Measurements from ENCODE around the gene PHACTR4.
"Not testable (repeated sequence)": the region's sequence is repeated elsewhere in the genome, so short reads cannot be mapped to it uniquely, and the experiment has no call there.

Gene PHACTR4

DNA sequence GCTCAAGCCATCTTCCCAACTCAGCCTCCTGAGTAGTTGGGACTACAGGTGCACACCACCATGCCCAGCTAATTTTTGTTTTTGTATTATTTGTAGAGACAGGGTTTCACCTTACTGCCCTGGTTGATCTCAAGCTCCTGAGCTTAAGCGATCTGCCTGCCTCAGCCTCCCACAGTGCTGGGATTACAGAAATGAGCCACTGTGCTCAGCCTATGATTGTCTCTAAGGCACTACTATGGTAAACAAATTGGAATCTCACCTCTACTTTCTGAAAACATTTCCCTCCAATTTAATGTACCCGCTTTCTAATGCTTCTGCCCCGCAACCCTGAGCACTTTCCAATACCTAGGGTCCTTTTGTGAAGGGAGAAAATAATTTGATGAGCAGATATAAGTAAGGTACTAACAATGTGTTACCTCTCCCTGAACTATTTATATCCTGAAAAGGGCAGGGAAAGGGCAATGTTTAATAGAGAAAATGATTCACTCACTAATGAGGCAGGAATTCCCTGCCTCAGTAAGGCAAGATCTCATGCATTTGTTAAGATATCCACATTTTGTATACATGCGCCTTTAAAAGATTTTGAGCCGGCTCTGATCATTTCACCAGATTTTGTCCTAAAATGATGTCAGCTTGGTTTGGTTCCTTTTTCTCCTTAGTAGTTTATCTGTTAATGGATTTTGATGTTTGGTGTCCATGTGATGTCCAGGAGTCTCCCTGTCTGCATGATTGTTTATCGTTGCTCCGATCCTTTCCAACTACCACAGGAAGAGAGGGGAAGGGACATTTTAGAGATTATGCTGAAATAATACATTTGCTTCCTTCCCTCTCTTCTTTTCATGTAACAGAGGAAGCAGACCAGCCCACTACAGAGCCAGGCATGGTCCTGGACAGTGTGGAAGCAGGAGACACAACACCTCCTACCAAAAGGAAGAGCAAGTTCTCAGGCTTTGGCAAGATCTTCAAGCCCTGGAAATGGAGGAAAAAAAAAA lies 89.0 kb downstream of the PHACTR4 start:
- Histone ChIP-seq H3K4me1 (ENCODE audit: control insufficient read depth, insufficient read depth, low read length) (peaks cover 4% of the 10 kb centered on the region), H3K4me3 (ENCODE audit: low read length) (no peak overlapping the region), H3K9me3 (ENCODE audit: control insufficient read depth, low read length) (no peaks in the 10 kb centered on the region), H3K9ac (ENCODE audit: low read length) (no peak overlapping the region), H3K36me3 (ENCODE audit: control insufficient read depth, insufficient read depth, low read length, severe bottlenecking) (peaks cover 2% of the 10 kb centered on the region), H3K27me3 (replicated peaks; ENCODE audit: control insufficient read depth, insufficient read depth, low read length) (no peaks in the 10 kb centered on the region)
- no peak for DNase-seq (ENCODE audit: low read depth)

GRCh38 chr1:28466226-28466778 lies 96.8 kb downstream of the PHACTR4 start:
- no peak overlapping the region for H3K9ac ChIP-seq (ENCODE audit: low read length)
- peaks cover 22% of the 10 kb centered on the region for H3K36me3 ChIP-seq (ENCODE audit: control insufficient read depth, insufficient read depth, low read length, severe bottlenecking)
- H3K9me3 ChIP-seq (ENCODE audit: control insufficient read depth, low read length), result no peaks in the 10 kb centered on the region
- H3K27me3 ChIP-seq (replicated peaks; ENCODE audit: control insufficient read depth, insufficient read depth, low read length), result no peaks in the 10 kb centered on the region
- no peak for DNase-seq (ENCODE audit: low read depth)
- no peak overlapping the region for H3K4me3 ChIP-seq (ENCODE audit: low read length)
- no peaks in the 10 kb centered on the region for H3K4me1 ChIP-seq (ENCODE audit: control insufficient read depth, insufficient read depth, low read length)

DNA sequence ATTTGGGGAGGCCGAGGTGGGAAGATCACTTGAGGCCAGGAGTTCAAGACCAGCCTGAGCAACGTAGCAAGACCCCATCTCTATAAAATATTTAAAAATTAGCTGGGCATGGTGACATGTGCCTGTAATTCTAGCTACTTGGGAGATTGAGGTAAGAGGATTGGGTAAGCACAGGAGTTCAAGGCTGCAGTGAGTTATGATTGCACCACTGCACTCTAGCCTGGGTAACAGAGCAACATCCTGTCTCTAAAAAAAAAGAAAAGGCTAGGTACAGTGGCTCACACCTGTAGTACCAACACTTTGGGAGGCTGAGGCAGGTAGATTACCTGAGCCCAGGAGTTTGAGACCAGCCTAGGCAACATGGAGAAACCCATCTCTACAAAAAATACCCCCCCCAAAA lies 100.6 kb downstream of the PHACTR4 start:
- Histone ChIP-seq H3K36me3 (ENCODE audit: control insufficient read depth, insufficient read depth, low read length, severe bottlenecking) (peaks cover 24% of the 10 kb centered on the region), H3K9ac (ENCODE audit: low read length) (no peak overlapping the region), H3K27me3 (replicated peaks; ENCODE audit: control insufficient read depth, insufficient read depth, low read length) (no peaks in the 10 kb centered on the region), H3K4me3 (ENCODE audit: low read length) (no peak overlapping the region), H3K9me3 (ENCODE audit: control insufficient read depth, low read length) (no peaks in the 10 kb centered on the region), H3K4me1 (ENCODE audit: control insufficient read depth, insufficient read depth, low read length) (no peaks in the 10 kb centered on the region)
- DNase-seq (ENCODE audit: low read depth), result no peak

DNA sequence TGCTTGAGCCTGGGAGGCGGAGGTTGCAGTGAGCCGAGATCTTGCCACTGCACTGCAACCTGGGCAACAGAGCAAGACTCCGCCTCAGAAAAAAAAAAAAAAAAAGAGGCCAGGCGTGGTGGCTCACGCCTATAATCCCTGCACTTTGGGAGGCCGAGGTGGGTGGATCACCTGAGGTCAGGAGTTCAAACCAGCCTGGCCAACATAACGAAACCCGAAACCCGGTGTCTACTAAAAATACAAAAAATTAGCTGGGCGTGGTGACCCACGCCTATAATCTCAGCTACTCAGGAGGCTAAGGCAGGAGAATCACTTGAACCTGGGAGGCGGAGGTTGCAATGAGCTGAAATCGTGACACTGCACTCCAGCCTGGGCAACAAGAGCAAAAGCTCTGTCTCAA lies 110.0 kb downstream of the PHACTR4 start:
- not testable (repeated sequence) for H3K4me3 ChIP-seq (ENCODE audit: low read length); DNase-seq (ENCODE audit: low read depth); H3K4me1 ChIP-seq (ENCODE audit: control insufficient read depth, insufficient read depth, low read length); H3K27me3 ChIP-seq (replicated peaks; ENCODE audit: control insufficient read depth, insufficient read depth, low read length); H3K9me3 ChIP-seq (ENCODE audit: control insufficient read depth, low read length); H3K9ac ChIP-seq (ENCODE audit: low read length)
- peaks cover 28% of the 10 kb centered on the region for H3K36me3 ChIP-seq (ENCODE audit: control insufficient read depth, insufficient read depth, low read length, severe bottlenecking)

DNA sequence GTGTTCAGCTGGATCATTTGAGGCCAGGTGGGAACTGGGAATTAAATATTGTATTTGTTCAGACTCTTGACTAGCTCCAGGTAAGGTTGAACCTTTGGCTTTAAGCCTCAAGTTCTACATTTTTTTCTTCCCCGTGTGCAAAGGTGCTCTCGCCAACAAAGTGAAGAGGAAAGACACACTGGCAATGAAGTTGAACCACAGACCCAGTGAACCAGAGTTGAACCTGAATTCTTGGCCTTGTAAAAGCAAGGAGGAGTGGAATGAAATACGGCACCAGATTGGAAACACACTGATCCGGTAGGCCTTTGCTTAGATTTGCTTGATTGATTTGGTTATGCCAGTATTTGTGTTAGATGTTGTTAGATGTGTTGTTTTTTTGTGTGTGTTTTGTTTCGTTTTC lies 110.8 kb downstream of the PHACTR4 start:
- no peaks in the 10 kb centered on the region for H3K27me3 ChIP-seq (replicated peaks; ENCODE audit: control insufficient read depth, insufficient read depth, low read length)
- DNase-seq (ENCODE audit: low read depth), result no peak
- no peak overlapping the region for H3K4me3 ChIP-seq (ENCODE audit: low read length)
- no peaks in the 10 kb centered on the region for H3K9me3 ChIP-seq (ENCODE audit: control insufficient read depth, low read length)
- H3K4me1 ChIP-seq (ENCODE audit: control insufficient read depth, insufficient read depth, low read length), result no peaks in the 10 kb centered on the region
- H3K36me3 ChIP-seq (ENCODE audit: control insufficient read depth, insufficient read depth, low read length, severe bottlenecking), result peaks cover 32% of the 10 kb centered on the region
- no peak overlapping the region for H3K9ac ChIP-seq (ENCODE audit: low read length)

GRCh38 chr1:28482138-28482537 lies 112.6 kb downstream of the PHACTR4 start:
- DNase-seq (ENCODE audit: low read depth), result no peak
- Histone ChIP-seq H3K9ac (ENCODE audit: low read length) (no peak overlapping the region), H3K27me3 (replicated peaks; ENCODE audit: control insufficient read depth, insufficient read depth, low read length) (no peaks in the 10 kb centered on the region), H3K4me3 (ENCODE audit: low read length) (no peak overlapping the region), H3K9me3 (ENCODE audit: control insufficient read depth, low read length) (no peaks in the 10 kb centered on the region), H3K36me3 (ENCODE audit: control insufficient read depth, insufficient read depth, low read length, severe bottlenecking) (peaks cover 32% of the 10 kb centered on the region), H3K4me1 (ENCODE audit: control insufficient read depth, insufficient read depth, low read length) (no peaks in the 10 kb centered on the region)

DNA sequence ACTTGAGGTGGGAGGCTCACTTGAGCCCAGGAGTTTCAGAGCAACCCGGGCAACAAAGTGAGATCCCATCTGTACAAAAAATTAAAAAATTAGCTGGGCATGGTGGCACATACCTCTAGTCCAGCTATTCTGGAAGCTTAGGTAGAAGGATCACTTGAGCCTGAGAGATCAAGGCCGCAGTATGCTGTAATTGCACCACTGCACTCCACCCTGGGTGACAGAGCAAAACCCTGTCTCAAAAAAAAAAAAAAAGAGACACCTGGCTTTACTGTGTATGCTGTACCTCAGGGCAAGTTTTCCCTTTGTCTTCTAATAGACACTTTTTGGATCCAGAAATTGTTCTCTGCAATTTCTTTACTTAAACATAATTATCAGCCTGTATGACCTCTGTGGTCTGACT lies 113.2 kb downstream of the PHACTR4 start:
- no peak overlapping the region for H3K4me3 ChIP-seq (ENCODE audit: low read length)
- peaks cover 32% of the 10 kb centered on the region for H3K36me3 ChIP-seq (ENCODE audit: control insufficient read depth, insufficient read depth, low read length, severe bottlenecking)
- DNase-seq (ENCODE audit: low read depth), result no peak
- H3K4me1 ChIP-seq (ENCODE audit: control insufficient read depth, insufficient read depth, low read length), result no peaks in the 10 kb centered on the region
- no peaks in the 10 kb centered on the region for H3K27me3 ChIP-seq (replicated peaks; ENCODE audit: control insufficient read depth, insufficient read depth, low read length)
- H3K9ac ChIP-seq (ENCODE audit: low read length), result no peak overlapping the region
- H3K9me3 ChIP-seq (ENCODE audit: control insufficient read depth, low read length), result no peaks in the 10 kb centered on the region

- Histone ChIP-seq H3K9ac (ENCODE audit: low read length) (no peak overlapping the region), H3K4me1 (ENCODE audit: control insufficient read depth, insufficient read depth, low read length) (no peaks in the 10 kb centered on the region), H3K27me3 (replicated peaks; ENCODE audit: control insufficient read depth, insufficient read depth, low read length) (no peaks in the 10 kb centered on the region), H3K9me3 (ENCODE audit: control insufficient read depth, low read length) (no peaks in the 10 kb centered on the region), H3K36me3 (ENCODE audit: control insufficient read depth, insufficient read depth, low read length, severe bottlenecking) (peaks cover 42% of the 10 kb centered on the region), H3K4me3 (ENCODE audit: low read length) (no peak overlapping the region)
- no peak for DNase-seq (ENCODE audit: low read depth)
These were observed 125.2 kb downstream of the PHACTR4 start for GRCh38 chr1:28494737-28495136.

DNA sequence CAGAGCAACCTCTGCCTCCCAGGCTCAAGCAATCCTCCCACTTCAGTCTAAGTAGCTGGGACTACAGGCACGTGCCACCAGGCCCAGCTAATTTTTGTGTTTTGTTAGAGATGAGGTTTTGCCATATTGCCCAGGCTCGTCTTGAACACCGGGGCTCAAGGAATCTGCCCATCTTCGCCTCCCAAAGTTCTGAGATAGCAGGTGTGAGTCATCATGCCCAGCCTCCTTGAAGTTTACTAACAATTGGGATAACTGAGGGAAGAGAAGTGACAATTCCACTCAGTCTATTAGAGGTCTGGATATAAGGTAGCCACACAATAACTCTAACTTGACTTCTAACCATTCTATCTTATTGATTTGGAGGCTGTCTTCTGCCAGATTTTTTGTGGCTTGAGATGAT lies 130.0 kb downstream of the PHACTR4 start:
- no peak overlapping the region for H3K4me3 ChIP-seq (ENCODE audit: low read length)
- DNase-seq (ENCODE audit: low read depth), result no peak
- H3K9me3 ChIP-seq (ENCODE audit: control insufficient read depth, low read length), result no peaks in the 10 kb centered on the region
- peaks cover 15% of the 10 kb centered on the region for H3K36me3 ChIP-seq (ENCODE audit: control insufficient read depth, insufficient read depth, low read length, severe bottlenecking)
- H3K4me1 ChIP-seq (ENCODE audit: control insufficient read depth, insufficient read depth, low read length), result no peaks in the 10 kb centered on the region
- no peak overlapping the region for H3K9ac ChIP-seq (ENCODE audit: low read length)
- no peaks in the 10 kb centered on the region for H3K27me3 ChIP-seq (replicated peaks; ENCODE audit: control insufficient read depth, insufficient read depth, low read length)

- Histone ChIP-seq H3K9ac (ENCODE audit: low read length) (no peak overlapping the region), H3K36me3 (ENCODE audit: control insufficient read depth, insufficient read depth, low read length, severe bottlenecking) (peaks cover 8% of the 10 kb centered on the region), H3K9me3 (ENCODE audit: control insufficient read depth, low read length) (no peaks in the 10 kb centered on the region), H3K4me3 (ENCODE audit: low read length) (no peak overlapping the region), H3K27me3 (replicated peaks; ENCODE audit: control insufficient read depth, insufficient read depth, low read length) (no peaks in the 10 kb centered on the region), H3K4me1 (ENCODE audit: control insufficient read depth, insufficient read depth, low read length) (no peaks in the 10 kb centered on the region)
- DNase-seq (ENCODE audit: low read depth), result no peak
These were observed 132.4 kb downstream of the PHACTR4 start for GRCh38 chr1:28501925-28502324.

- Histone ChIP-seq H3K4me3 (ENCODE audit: low read length) (no peak overlapping the region), H3K4me1 (ENCODE audit: control insufficient read depth, insufficient read depth, low read length) (peaks cover 4% of the 10 kb centered on the region), H3K36me3 (ENCODE audit: control insufficient read depth, insufficient read depth, low read length, severe bottlenecking) (peaks cover 15% of the 10 kb centered on the region), H3K9ac (ENCODE audit: low read length) (no peak overlapping the region), H3K9me3 (ENCODE audit: control insufficient read depth, low read length) (no peaks in the 10 kb centered on the region), H3K27me3 (replicated peaks; ENCODE audit: control insufficient read depth, insufficient read depth, low read length) (no peaks in the 10 kb centered on the region)
- DNase-seq (ENCODE audit: low read depth), result no peak
These were observed 133.6 kb downstream of the PHACTR4 start for GRCh38 chr1:28503117-28503516.

Measured in adipocyte (in vitro differentiated cells).